HG03196 (cell line): ENCODE data around the gene UHRF1.
"Not testable (repeated sequence)": the region's sequence is repeated elsewhere in the genome, so short reads cannot be mapped to it uniquely, and the experiment has no call there.

ENCODE experiments used
- ATAC-seq: cut with Tn5 transposase; IDR thresholded peaks from one replicate; pipeline ENCODE4 v1.9.1; 2021; ENCODE audit not compliant: unreplicated experiment

The UHRF1 gene

GRCh38 chr19:4933528-4933927 lies 24.2 kb downstream of the UHRF1 start:
- no peak for ATAC-seq

DNA sequence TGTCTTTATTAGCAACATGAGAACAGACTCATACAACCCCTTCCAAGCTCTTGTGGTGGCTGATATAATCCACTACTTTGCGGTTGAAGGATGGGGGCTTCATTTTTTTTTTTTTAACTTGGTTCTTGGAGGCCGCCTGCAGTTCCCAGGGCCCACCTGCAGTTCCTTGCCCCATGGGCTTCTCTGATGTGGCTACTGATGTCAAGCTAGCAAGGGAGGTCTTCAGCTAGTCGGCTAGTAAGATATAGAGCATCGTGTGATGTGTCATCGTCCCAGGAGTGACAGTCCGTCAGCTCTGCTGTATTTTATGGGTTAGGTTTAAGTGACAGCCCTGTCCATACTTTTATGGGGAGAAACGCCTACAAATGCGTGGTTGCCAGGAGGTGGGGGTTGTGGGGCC lies 26.1 kb downstream of the UHRF1 start:
- no peak for ATAC-seq

DNA sequence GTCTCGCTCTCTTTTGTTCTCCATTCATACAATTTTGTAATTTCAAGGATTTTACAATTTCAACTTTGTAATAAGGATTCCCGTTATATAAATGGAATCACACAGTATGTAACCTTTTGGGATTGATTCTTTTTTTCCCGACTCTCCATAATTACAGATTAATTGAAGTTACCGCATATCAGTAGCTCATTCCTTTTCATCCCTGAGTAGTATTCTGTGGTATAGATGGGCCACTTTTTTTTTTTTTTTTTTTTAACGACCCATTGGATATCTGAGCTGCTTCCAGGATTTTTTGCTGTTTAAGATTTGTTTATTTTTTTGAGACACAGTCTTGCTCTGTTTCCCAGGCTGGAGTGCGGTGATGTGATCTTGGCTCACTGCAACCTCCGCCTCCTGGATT lies 27.8 kb downstream of the UHRF1 start:
- ATAC-seq, result no peak

GRCh38 chr19:4938461-4938860 lies 29.2 kb downstream of the UHRF1 start:
- ATAC-seq, result not testable (repeated sequence)

- ATAC-seq, result no peak
These were observed 30.2 kb downstream of the UHRF1 start for GRCh38 chr19:4939466-4939865.

- not testable (repeated sequence) for ATAC-seq
These were observed 32.4 kb downstream of the UHRF1 start for GRCh38 chr19:4941638-4942169.

DNA sequence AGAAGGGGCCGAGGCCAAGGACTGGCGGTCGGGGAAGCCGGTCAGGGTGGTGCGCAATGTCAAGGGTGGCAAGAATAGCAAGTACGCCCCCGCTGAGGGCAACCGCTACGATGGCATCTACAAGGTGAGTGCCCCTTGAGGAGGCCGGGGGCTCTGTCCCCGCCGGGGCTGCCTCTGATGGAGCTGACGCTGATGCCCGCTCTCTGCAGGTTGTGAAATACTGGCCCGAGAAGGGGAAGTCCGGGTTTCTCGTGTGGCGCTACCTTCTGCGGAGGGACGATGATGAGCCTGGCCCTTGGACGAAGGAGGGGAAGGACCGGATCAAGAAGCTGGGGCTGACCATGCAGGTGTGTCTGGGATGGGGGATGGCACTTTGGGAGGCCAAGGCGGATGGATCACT lies 41.3 kb downstream of the UHRF1 start:
- not testable (repeated sequence) for ATAC-seq

DNA sequence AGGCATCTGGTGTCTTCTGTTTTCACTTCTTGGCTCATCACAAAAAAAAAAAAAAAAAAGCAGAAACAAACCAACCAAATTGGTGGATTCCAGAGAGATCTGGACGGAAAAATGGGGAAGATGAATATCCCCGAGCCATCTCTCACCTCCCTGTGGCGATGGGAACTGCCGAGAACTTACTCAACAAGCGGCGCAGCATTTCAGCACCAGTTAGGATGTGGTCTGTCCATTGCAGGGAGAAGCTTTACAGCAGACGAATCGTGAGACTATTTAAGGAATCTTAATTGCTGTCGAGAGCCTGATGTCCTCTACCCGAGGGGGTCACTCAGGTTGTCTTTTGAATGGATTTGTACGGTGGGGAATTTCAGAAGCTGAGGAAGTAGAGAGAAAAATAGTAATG lies 42.4 kb downstream of the UHRF1 start:
- no peak for ATAC-seq

GRCh38 chr19:4952945-4953344 lies 43.6 kb downstream of the UHRF1 start:
- ATAC-seq, result no peak

DNA sequence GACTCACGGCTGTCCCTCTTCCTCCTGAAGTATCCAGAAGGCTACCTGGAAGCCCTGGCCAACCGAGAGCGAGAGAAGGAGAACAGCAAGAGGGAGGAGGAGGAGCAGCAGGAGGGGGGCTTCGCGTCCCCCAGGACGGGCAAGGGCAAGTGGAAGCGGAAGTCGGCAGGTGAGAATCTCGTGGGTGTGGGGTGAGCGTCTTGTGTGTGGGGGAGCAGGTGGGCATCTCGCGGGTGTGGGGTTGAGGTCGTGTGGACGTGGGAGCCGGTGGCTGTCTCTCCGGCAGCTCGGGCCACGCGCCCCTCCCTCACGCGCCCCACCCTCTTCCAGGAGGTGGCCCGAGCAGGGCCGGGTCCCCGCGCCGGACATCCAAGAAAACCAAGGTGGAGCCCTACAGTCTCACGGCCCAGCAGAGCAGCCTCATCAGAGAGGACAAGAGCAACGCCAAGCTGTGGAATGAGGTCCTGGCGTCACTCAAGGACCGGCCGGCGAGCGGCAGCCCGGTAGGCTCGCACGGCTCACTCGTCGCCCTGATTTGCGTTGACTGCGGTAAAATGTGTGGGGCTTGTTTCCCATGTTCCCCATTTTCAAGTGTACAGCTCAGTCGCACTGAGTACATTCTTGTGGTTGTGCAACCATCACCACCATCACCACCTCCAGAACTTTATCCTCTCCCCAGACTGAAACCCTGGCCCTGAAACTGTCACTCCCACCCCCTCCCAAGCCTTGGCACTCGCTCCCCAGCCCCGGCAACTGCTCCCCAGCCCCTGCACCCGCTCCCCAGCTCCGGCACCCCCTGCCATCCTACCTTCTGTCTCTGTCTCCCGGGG lies 45.2 kb downstream of the UHRF1 start:
- not testable (repeated sequence) for ATAC-seq

GRCh38 chr19:4955274-4955673 lies 46.0 kb downstream of the UHRF1 start:
- ATAC-seq, result no peak

DNA sequence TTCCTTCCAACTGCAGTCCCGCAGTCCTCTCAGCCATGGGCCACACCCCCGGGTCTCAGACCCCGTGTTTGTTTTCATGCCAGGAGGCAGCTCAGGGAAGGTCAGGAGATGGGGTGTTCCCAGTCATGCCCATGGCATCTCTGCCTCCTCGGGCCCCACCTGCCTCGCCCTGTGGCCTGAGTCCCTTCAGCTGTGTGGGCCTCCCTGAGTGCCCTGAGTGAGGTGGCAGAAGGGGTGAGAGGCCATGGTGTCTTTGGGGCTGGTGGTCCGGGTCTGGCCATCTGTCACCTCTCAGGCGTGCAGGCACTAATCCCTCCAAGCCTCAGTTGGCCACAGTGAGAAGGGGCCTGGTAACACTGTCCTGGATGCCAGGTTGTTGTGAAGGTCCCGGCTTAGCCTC lies 48.7 kb downstream of the UHRF1 start:
- ATAC-seq, result no peak

GRCh38 chr19:4962085-4962619 lies 52.9 kb downstream of the UHRF1 start:
- ATAC-seq, result no peak

DNA sequence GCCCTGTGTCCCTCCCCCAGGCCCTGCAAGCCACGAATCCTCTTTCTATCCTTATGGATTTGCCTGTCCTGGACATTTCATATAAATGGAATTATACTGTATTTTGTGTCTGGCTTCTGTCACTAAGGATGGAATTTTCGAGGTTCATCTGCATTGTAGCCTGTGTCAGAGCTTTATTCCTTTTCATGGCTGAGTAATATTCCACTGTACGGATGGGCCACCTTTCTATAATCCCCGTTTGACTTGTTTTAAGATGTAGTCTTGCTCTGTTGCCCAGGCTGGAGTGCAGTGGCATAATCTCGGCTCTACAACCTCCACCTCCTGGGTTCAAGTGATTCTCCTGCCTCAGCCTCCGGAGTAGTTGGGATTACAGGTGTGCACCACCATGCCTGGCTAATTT lies 55.8 kb downstream of the UHRF1 start:
- no peak for ATAC-seq

DNA sequence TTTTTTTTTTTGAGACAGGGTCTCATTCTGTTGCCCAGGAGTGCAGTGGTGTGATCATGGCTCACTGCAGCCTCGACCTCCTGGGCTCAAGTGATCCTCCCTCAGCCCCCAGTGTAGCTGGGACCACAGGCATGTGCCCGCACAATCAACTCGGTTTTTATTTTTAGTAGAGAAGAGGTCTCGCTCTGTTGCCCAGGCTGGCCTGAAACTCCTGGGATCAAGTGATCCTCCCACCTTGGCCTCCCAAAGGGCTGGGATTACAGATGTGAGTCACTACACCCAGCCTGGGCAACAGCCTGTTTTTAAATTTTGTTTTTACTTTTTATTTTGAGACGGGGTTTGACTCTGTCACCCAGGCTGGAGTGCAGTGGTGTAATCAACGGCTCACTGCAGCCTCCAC lies 57.3 kb downstream of the UHRF1 start:
- ATAC-seq, result no peak

DNA sequence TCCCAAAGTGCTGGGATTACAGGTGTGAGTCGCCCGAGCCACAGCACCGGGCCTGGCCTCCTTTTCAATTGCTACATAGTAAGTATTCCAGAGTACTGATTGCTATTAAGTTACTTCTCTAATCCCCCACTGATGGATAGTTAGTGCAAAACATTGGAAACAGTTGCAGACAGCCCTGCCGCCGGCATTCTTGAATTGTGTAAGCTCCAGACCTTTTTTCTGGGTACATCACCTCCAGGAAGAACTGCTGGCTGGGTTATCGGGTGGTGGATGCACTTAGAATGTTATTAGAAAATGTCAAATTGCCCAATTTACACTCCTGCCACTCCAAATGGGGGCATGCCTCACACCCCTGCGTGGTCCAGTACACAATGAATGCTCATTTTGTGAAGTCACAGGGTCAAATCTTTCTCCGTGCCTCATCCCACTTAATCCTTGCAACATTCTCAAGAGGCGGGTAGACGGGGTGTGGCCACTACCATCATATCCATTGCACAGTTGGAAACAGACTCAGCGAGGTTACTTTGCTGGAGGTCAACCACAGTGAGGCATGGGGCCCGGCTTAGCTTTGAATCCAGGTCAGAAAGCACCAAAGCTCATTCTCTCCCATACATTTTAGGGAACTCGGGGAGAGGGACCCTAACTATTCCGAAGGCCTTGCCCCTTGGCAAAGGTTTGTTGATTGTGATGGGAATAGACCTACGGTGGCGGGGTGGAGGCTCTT lies 58.6 kb downstream of the UHRF1 start:
- ATAC-seq, result no peak

- ATAC-seq, result peak; percentile 85
These were observed 59.4 kb downstream of the UHRF1 start, which contains the start of gene KDM4B for GRCh38 chr19:4968462-4969291. Gene KDM4B, plus strand, starts transcription at chr19:4969113. Its CDS starts 63,778 bp downstream, at chr19:5032891.

- no peak for ATAC-seq
These were observed 60.0 kb downstream of the UHRF1 start for GRCh38 chr19:4969292-4969771.

GRCh38 chr19:4969772-4970531 lies 60.7 kb downstream of the UHRF1 start:
- ATAC-seq, result no peak
